BLaER1 (cell line): ENCODE measurements around the gene TRPT1.
A peak's percentile ranks its signal among the peaks of the same experiment; 100 is the strongest.

Source experiments
- H3K27ac ChIP-seq: shearing (Covaris generic); formaldehyde crosslinking; 2 replicates; pipeline ENCODE4 v1.8.1; 2022
- H3K27me3 ChIP-seq: shearing (Covaris generic); formaldehyde crosslinking; 2 replicates; pipeline ENCODE4 v1.8.1; 2022
- H3K36me3 ChIP-seq: shearing (Covaris generic); formaldehyde crosslinking; 2 replicates; pipeline ENCODE4 v1.8.1; 2022
- H3K4me1 ChIP-seq: shearing (Covaris generic); formaldehyde crosslinking; 2 replicates; pipeline ENCODE4 v1.8.1; 2022
- H3K4me2 ChIP-seq: shearing (Covaris generic); formaldehyde crosslinking; 2 replicates; pipeline ENCODE4 v1.8.1; 2022
- H3K4me3 ChIP-seq: shearing (Covaris generic); formaldehyde crosslinking; 2 replicates; pipeline ENCODE4 v1.8.1; 2022
- H3K9ac ChIP-seq: shearing (Covaris generic); formaldehyde crosslinking; 2 replicates; pipeline ENCODE4 v1.8.1; 2022
- H3K9me3 ChIP-seq: shearing (Covaris generic); formaldehyde crosslinking; 2 replicates; pipeline ENCODE4 v1.8.1; 2022
- H4K20me1 ChIP-seq: shearing (Covaris generic); formaldehyde crosslinking; 2 replicates; pipeline ENCODE4 v1.8.1; 2022
- Cebpa-rat ChIP-seq: shearing (Covaris generic); IDR thresholded peaks from 2 replicates; pipeline ENCODE4 v1.8.1; 2022

Gene TRPT1

DNA sequence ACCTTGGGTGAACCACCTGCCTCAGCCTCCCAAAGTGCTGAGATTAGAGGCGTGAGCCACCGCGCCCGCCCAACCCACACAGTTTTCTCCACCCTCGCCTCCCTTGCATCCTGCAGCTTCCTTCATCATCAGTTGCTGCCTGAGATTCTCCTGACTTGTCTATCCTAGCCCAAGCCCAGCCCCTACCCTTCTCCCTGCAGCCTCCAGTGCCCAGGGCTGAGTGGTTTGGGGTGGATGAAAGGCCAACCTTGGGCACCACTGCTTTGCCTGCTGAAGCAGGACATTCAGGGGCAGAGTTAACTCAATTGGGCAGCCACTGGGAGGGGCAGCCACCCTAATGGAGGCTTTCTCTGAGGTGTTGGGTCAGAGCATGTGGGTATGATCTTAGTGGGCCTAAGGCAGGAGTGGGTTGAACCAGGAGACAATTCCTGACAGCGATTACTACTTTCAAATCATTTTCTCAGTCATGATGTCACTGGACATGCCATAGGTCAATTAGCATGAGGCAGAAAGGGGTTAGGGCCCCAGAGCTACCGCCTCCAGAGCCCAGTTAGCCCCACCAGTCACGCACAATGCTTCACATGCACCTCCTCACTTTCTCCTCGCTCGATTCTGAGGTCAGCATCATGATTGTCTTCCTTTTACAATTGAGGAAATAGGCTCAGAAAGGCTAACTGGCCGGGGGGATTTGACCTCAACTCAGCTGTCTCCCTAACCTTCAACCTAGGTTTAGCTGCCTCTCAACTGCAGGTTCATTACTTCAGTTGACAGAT, 13.9 kb upstream of the TRPT1 start:
- peak overlapping the region; percentile 97 for H3K4me3 ChIP-seq
- H3K4me2 ChIP-seq, result peak overlapping the region; percentile 98
- H3K27me3 ChIP-seq, result no peaks in the 10 kb centered on the region
- H4K20me1 ChIP-seq, result peaks cover 45% of the 10 kb centered on the region
- H3K27ac ChIP-seq, result peak overlapping the region; percentile 93
- no peak for TF ChIP-seq Cebpa-rat
- no peaks in the 10 kb centered on the region for H3K9me3 ChIP-seq
- H3K36me3 ChIP-seq, result peaks cover 52% of the 10 kb centered on the region
- peaks cover 83% of the 10 kb centered on the region for H3K4me1 ChIP-seq
- peak overlapping the region; percentile 97 for H3K9ac ChIP-seq

DNA sequence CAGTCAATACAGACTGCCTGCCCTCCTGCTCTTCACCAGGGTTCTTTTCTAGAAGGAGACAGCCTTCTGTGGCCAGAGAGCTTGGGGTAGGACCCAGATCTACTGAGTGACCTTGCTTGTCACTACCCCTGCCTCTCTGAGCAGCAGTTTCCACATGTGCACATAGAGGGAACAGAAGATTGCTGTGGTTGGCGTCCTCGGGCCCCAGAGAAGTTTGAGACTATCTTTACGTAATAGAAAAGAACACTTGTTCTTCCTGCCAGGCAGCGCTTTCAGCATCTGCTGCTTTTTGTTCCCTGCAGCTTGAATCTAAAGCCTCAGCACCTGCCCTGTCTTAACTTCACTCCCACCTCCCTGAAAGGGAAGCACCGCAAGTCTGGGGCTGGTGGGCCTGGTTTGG, 13.0 kb upstream of the TRPT1 start:
- Histone ChIP-seq H3K4me1 (peaks cover 75% of the 10 kb centered on the region), H3K4me3 (no peak overlapping the region), H3K27me3 (no peaks in the 10 kb centered on the region), H3K4me2 (0 out of 2 replicates have a peak overlapping the region, but pooled peaks have one; percentile 6), H3K9me3 (no peaks in the 10 kb centered on the region), H3K27ac (0 out of 2 replicates have a peak overlapping the region, but pooled peaks have one; percentile 41), H4K20me1 (peaks cover 37% of the 10 kb centered on the region), H3K9ac (peak overlapping the region; percentile 16; the same call in 1 of the 2 replicates), H3K36me3 (peaks cover 44% of the 10 kb centered on the region)
- TF ChIP-seq Cebpa-rat, result no peak

DNA sequence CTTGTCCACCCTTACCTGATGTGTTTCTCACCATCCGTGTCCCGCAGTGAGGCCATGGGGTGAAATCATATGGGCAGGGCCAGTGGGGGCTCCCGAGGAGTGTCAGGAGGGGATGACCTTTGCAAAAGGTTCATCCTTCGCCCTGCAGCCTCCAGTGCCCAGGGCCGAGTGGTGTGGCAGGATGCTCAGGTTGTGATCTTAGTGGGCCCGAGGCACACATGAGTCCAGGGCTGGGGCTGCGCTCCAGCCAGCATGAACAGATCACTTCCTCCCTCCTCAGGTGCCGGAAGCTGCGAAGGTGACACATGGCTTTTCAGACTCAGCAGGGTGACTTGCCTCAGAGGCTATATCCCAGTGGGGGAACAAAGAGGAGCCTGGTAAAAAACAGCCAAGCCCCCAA, 12.1 kb upstream of the TRPT1 start:
- peaks cover 75% of the 10 kb centered on the region for H3K4me1 ChIP-seq
- H3K4me2 ChIP-seq, result peak overlapping the region; percentile 6; the same call in 1 of the 2 replicates

DNA sequence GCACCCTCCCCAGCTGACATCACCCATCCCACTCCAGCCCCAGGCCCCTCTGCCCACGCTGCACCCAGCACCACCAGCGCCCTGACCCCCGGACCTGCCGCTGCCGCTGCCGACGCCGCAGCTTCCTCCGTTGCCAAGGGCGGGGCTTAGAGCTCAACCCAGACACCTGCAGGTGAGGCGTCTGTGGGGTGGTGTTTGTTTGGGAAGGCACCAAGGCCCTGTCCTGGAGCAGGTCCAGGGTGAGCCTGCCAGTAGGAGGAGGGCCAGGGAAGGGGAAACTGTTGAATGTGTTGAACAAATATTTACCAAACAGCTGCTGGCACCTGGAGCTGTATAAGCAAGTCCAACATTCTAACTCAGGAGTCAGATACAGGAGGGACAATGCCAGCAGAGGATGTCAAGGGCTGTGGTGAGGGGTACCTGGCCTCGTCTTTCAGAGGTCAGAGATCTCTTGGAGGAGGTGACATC, 11.5 kb upstream of the TRPT1 start:
- Histone ChIP-seq H3K27ac (peak overlapping the region; percentile 22; the same call in 1 of the 2 replicates), H3K9me3 (no peaks in the 10 kb centered on the region)

More for the DNA sequence above, 12.1 kb upstream of the TRPT1 start:
- Histone ChIP-seq H3K27me3 (no peaks in the 10 kb centered on the region), H4K20me1 (peaks cover 28% of the 10 kb centered on the region), H3K27ac (peak overlapping the region; percentile 41; the same call in 1 of the 2 replicates), H3K9ac (peak overlapping the region; percentile 50), H3K4me3 (no peak overlapping the region), H3K36me3 (peaks cover 34% of the 10 kb centered on the region), H3K9me3 (no peaks in the 10 kb centered on the region)
- TF ChIP-seq Cebpa-rat, result no peak

DNA sequence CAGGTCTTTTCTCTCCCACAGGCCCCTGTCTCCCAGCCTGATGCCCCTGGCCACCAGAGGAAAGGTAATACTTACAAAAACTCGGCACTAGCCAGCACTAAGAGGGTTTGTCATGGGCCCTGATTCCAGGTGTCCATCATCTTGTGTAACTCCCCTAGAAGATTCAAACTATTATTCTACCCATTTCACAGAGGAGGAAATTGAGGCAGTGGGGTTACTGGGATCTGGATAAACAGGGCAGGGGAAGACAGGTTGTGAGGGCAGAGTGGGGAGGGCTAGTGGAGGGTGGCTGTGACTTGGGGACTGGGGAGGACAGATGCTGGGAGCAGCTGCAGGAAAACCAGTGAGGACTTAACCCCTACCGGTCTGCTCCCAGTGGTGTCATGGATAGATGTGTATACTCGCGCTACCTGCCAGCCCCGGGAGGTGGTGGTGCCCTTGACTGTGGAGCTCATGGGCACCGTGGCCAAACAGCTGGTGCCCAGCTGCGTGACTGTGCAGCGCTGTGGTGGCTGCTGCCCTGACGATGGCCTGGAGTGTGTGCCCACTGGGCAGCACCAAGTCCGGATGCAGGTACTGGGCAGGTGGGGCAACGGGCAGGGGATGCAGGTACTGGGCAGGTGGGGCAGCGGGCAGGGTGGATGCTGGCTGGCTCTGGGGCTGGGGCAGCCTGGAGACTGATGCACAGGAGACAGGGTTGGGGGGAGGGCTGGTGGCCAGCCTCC, 9.6 kb upstream of the TRPT1 start:
- peak overlapping the region; percentile 77 for H3K4me3 ChIP-seq
- peak overlapping the region; percentile 95 for H3K4me2 ChIP-seq
- no peaks in the 10 kb centered on the region for H3K27me3 ChIP-seq
- peak overlapping the region; percentile 76 for H3K9ac ChIP-seq
- H3K27ac ChIP-seq, result no peak overlapping the region
- H3K4me1 ChIP-seq, result peaks cover 87% of the 10 kb centered on the region
- peaks cover 12% of the 10 kb centered on the region for H4K20me1 ChIP-seq
- TF ChIP-seq Cebpa-rat, result no peak
- H3K9me3 ChIP-seq, result no peaks in the 10 kb centered on the region
- H3K36me3 ChIP-seq, result peaks cover 32% of the 10 kb centered on the region

More for the DNA sequence above, 11.5 kb upstream of the TRPT1 start:
- Histone ChIP-seq H4K20me1 (peaks cover 22% of the 10 kb centered on the region), H3K27me3 (no peaks in the 10 kb centered on the region), H3K4me1 (peaks cover 75% of the 10 kb centered on the region), H3K4me2 (peak overlapping the region; percentile 6; the same call in 1 of the 2 replicates), H3K36me3 (peaks cover 32% of the 10 kb centered on the region), H3K9ac (0 out of 2 replicates have a peak overlapping the region, but pooled peaks have one; percentile 50), H3K4me3 (no peak overlapping the region)
- no peak for TF ChIP-seq Cebpa-rat

DNA sequence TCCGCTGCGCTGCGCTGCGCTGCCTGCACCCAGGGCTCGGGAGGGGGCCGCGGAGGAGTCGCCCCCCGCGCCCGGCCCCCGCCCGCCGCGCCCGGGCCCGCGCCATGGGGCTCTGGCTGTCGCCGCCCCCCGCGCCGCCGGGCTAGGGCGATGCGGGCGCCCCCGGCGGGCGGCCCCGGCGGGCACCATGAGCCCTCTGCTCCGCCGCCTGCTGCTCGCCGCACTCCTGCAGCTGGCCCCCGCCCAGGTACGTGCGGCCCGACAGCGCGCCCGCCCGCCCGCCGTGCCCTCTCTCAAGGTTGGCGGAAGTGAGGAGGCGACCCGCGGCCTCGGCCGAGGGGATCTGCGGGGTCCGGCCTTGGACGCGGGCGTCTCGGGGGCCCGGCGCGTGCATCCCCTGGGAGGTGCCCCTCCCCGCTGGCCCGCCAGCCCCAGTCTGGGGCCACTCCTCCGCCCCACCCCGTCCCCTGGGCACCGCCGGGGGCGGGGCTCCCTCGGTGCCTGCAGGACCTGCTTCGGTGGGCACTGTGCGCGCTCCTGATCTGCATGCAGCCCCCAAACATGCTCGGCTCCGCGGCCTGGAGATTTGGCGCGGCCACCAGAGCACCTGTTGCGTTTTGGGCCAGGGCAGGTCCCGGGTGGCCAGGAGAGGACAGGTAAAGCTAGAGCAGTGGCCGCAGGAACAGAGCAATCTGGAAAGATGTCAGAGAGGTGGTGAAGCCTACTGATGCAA, 8.8 kb upstream of the TRPT1 start:
- Histone ChIP-seq H3K36me3 (peaks cover 32% of the 10 kb centered on the region), H3K27me3 (no peaks in the 10 kb centered on the region), H3K9me3 (no peaks in the 10 kb centered on the region), H3K4me2 (peak overlapping the region; percentile 95), H3K27ac (peak overlapping the region; percentile 72; the same call in 1 of the 2 replicates), H3K4me3 (peak overlapping the region; percentile 77), H3K9ac (peak overlapping the region; percentile 76), H4K20me1 (peaks cover 12% of the 10 kb centered on the region), H3K4me1 (peaks cover 81% of the 10 kb centered on the region)
- no peak for TF ChIP-seq Cebpa-rat

DNA sequence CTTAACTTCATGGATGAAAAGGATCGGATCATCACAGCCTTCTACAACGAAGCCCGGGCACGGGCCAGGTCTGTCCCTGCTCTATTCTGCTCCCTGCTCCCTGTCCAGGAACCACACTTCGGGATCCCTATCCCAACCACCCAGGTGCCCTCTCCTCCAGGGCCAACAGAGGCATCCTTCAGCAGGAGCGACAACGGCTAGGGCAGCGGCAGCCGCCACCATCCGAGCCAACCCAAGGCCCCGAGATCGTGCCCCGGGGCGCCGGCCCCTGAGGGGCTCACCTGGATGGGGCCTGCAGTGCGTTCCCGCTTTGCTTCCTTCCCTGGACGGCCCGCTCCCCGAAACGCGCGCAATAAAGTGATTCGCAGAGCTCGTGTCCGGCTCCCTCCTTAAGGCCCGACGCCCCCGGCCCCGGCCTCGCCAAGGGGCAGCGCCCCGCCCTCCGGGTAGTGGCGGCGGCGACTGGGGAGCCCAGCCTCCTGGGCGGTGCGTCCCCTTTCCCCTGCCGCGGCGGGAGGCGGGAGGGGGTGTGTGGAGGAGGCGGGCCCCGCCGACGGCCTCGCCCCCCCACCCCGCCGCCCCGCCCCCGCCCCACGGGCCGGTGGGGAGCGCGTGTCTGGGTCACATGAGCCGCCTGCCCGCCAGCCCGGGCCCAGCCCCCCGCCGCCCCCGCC, 8.1 kb upstream of the TRPT1 start, which contains the start of gene VEGFB:
Gene VEGFB (plus strand): TSS at position 672 of the 674 bp plus-strand sequence. CDS start 250 bp downstream, outside the sequence.
- H3K36me3 ChIP-seq, result peaks cover 25% of the 10 kb centered on the region
- peaks cover 81% of the 10 kb centered on the region for H3K4me1 ChIP-seq
- H3K4me3 ChIP-seq, result peak within 1 kb of the TSS; percentile 77
- H3K27me3 ChIP-seq, result no peaks in the 10 kb centered on the region
- peak within 1 kb of the TSS; percentile 99 for H3K4me2 ChIP-seq
- peak within 1 kb of the TSS; percentile 76 for H3K27ac ChIP-seq
- peaks cover 12% of the 10 kb centered on the region for H4K20me1 ChIP-seq
- H3K9ac ChIP-seq, result peak within 1 kb of the TSS; percentile 77
- no peaks in the 10 kb centered on the region for H3K9me3 ChIP-seq
- TF ChIP-seq Cebpa-rat, result no peak

DNA sequence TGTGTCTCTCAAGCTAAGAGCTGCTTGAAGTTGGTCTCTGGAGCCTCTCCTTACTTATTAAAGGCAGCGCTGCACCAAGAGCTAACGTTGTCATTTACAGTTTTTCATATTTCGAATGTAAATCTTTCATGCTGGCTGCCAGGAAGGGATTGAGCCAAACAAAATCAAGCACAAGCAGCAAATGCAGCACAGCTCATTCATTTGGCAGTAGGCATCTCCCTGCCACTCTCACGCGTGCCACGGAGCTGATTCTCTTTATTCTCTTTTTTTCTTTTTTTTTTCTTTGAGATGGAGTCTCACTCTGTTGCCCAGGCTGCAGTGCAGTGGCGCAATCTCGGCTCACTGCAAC, 7.0 kb upstream of the TRPT1 start:
- Histone ChIP-seq H3K9ac (no peak overlapping the region), H3K4me2 (peak overlapping the region; percentile 99), H3K27ac (no peak overlapping the region), H3K9me3 (no peaks in the 10 kb centered on the region), H3K4me1 (peaks cover 82% of the 10 kb centered on the region), H3K4me3 (no peak overlapping the region), H3K36me3 (peaks cover 14% of the 10 kb centered on the region), H4K20me1 (peaks cover 12% of the 10 kb centered on the region), H3K27me3 (no peaks in the 10 kb centered on the region)
- no peak for TF ChIP-seq Cebpa-rat
